Right hindlimb (tissue), 1 donor: Measurements from ENCODE around the gene IPO11.

ENCODE experiments used
- DNase-seq: peaks from one replicate; pipeline ENCODE4 v3.0.0-alpha.2; 2018

IPO11 gene

GRCh38 chr5:62575066-62575465 is 162.5 kb downstream of the IPO11 start:
- no peak for DNase-seq

- DNase-seq = no peak
Measured at GRCh38 chr5:62575489-62575888, 162.9 kb downstream of the IPO11 start.

DNA sequence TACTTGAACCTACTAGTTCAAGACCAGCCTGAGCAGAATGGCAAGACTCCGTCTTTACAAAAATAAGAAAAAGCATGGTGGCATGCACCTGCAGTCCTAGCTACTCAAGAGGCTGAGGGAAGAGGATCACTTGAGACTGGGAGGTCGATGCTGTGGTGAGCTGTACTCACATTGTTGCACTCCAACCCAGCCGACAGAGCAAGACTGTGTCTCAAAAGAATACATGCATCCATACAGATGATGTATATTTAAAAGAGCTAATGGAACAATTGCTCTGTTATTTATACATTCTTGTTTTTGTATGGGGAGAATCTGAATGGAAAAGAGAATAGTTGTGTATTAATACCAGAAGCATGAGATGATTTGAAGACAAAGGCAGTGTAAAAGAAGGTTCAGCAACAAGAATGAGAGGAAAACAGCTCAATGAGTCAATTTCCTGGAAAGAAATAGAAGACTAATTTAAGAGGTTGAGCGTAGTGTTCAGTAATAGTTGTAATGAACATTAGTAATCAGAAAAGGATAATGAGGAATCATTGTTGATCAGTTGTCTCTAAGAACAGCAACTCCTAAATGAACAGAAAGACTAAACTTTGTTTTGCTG is 164.1 kb downstream of the IPO11 start:
- no peak for DNase-seq

DNA sequence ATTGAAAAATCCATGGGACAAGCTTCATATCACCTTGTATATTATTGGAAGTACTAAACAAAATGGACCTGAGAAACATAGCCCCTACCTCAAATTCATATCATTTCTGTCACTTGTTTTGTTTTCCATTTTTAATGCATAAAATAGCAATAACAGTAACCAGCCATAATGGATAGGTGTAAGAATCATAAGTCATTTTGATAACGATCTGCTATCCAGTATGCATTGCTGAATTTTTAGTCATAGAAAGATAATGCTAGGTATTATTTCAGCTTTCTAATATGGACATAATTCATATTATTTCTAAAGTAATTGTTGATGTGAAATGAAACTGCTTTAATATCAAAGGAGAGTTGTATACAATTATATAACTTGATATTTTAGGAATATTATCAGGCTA is 164.9 kb downstream of the IPO11 start:
- no peak for DNase-seq

DNA sequence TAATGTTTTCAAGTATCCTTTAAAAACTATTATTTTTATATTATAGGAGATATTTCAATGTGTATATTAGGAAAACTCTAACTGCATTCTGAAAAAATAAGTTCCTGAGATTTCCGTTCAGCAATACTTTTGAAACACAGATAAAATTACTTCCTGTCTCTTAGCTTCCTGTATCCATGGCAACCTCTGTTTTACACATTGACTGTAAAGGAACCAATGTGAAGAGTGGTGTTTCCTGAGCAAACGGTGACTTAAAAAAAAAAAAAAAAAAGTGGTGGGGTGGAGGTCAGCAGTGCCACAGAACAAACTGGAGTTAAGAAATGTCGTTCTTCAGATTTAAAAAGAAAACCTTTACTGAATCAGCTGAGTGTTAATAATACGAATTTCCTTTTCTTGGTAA is 166.0 kb downstream of the IPO11 start, which contains the start of gene LRRC70:
Gene LRRC70 (plus strand): TSS at position 280 of the 400 bp plus-strand sequence. CDS start 620 bp downstream, outside the sequence.
- DNase-seq = no peak

- no peak for DNase-seq
Measured at GRCh38 chr5:62579761-62580160, 167.2 kb downstream of the IPO11 start.

- no peak for DNase-seq
Measured at GRCh38 chr5:62581836-62582597, 169.5 kb downstream of the IPO11 start.

DNA sequence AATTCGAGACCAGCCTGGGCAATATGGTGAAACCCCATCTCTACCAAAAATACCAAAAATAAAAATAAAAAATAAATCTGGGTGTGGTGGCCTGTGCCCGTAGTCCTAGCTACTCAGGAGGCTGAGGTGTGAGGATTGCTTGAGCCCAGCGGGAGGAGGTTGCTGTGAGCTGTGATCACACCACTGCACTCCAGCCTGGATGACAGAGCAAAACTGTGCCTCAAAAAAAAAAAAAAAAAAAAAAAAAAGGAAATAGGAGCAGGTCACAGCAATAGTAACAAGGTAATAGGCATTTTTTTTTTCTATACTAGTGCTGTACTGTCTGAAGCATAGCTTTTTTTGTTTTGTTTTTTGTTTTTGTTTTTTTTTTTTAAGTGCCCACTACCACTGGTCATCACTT is 171.8 kb downstream of the IPO11 start:
- DNase-seq = no peak

- no peak for DNase-seq
Measured at GRCh38 chr5:62585306-62585705, 172.7 kb downstream of the IPO11 start.

DNA sequence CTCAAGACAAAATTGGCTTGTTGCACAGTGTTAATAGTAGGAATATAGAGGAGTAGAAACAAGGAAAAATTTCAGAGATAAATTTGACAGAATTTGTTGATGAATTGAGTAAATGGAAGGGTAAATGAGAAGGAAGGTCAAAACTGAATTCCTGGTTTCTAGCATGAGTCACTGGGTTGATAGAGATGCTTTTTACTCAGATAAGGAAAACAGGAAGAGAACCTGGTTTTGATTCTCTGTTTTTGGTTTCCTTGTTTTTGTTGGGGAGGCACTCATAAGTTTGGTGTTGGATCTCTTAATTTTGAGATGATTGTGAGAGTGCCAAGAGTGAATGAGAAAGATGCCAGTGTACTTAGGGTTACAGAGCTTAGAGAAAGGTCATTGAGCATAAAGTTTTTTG is 173.2 kb downstream of the IPO11 start:
- DNase-seq = no peak

GRCh38 chr5:62587737-62588136 is 175.2 kb downstream of the IPO11 start:
- no peak for DNase-seq

DNA sequence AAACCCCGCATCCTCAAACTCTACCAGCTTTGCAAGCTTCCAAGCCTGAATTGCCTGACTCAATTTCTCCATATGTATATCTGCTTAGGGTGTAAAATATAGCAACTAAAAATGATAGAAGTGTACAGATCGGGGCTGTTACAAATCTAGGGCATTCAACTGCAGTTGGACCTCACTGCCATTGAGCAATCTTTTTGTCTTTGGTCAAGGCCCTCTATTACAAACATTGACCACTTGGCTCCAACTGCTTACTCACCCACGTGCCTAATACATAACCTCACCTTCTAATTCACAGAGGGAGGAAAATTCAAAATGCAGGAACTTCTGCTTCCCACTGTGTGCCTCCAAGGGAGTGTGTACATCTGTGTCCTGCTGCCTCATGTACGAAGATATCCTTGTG is 176.1 kb downstream of the IPO11 start:
- no peak for DNase-seq

- DNase-seq = no peak
Measured at GRCh38 chr5:62589504-62589903, 176.9 kb downstream of the IPO11 start.

DNA sequence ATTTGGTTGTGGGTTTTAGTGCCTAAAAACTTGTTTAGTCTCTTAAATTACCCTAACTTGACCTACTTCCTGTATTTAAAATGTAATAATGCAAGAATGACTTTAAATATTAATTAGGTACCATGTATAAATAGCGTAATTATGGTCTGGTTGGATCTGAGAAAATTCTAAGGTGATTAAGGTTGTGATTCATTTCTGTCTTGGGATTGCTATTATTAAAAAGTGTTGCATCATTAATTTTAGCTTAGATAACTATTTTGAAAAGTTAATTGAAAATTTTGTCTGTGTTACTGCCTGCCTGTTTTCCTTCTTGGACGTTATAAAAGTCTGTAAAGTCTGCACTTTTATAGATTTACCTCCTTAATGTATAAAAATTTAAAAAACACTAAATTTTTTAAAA is 177.8 kb downstream of the IPO11 start:
- no peak for DNase-seq

GRCh38 chr5:62592558-62592957 is 180.0 kb downstream of the IPO11 start:
- DNase-seq = no peak

GRCh38 chr5:62593331-62593730 is 180.8 kb downstream of the IPO11 start:
- no peak for DNase-seq

DNA sequence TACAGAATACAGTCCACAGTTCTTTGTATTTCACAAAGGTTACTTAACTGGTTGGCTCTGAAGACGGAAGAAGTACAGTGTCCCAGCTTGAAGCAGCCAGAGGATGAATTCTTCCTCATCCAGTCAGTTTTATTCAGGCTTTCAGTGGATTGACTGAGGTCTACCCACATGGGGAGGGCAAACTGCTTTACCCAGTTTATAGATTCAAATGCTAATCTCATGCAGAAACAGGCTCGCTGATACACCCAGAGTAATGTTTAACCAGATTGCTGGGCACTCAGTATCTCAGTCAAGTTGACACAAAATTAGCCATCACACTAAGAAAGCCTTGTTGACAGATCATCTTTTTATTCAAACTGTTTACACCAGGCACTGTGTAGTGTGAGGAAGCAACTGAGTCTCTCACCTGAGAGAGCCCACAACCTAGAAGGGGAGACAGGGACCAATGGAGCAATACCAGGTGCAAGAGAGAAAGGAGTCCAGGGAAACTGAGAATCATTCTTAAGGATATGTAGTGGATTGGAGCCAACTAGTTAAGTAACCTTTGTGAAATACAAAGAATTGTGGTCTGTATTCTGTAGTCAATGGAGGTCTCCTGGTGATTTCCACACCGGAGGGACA is 181.9 kb downstream of the IPO11 start:
- DNase-seq = no peak

GRCh38 chr5:62596096-62596495 is 183.5 kb downstream of the IPO11 start:
- DNase-seq = no peak

DNA sequence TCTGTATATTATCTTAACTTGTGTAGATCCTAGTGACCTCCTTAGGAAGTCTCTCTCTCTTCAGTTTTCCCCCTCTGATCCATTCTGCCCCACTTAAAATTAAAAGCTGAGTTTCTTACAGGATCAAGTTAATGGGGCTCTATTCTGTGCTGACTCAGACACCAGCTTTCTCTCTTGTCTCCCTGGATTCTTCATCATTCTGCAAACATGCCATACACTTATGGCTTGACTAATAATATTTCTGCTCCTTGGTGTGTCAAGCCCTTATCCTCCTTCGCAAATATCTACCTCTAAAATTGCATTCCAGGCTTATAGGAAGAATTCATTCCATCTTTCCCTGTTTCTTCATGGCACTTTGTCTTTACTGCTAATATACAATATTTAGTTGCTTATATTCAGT is 184.1 kb downstream of the IPO11 start:
- no peak for DNase-seq

- DNase-seq = no peak
Measured at GRCh38 chr5:62597314-62597713, 184.8 kb downstream of the IPO11 start.

DNA sequence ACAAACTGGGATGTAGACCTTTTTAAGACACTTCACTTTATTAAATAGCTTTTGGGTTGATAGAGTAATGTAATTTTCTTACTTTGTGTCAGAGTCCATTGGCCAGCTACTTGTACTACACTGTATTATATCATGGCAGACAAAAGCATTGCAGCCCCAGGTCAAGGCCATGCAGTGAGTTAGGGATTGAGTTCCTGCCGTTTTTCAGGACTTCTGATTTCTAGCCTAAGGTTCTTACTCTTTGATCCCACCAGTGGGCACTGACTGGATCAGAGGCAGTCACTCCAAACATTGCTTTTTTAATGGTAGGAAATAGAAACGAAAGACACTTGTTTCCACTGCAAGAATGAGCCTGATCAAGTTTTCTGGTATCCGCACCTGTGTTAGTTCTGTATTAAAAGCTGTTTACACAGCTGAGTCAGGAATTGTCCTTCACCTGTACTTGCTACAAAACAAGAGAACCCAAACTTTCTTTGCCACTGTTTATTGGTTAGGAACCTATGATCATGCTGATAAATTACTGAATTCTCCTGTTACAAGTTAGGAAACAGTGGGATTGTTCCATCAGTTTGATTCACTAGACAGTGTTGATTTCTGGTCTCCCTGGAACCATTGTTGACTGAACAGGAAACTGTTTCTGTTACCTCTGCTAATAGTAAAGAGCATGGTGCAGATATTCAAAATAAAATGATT is 188.1 kb downstream of the IPO11 start:
- DNase-seq = no peak

GRCh38 chr5:62603934-62604333 is 191.4 kb downstream of the IPO11 start:
- no peak for DNase-seq

GRCh38 chr5:62605638-62606037 is 193.1 kb downstream of the IPO11 start:
- no peak for DNase-seq

GRCh38 chr5:62606878-62607277 is 194.3 kb downstream of the IPO11 start:
- DNase-seq = no peak
